Measurements from ENCODE around the gene MSANTD3. TPM values are rescaled to one million over a fixed set of nuclear protein-coding genes. Genes with fewer than 3 reads are reported as not detected.

Gene MSANTD3
- total and polyA plus RNA-seq, 9 donors: 8.1 to 16.1 (median 14.7) TPM

DNA sequence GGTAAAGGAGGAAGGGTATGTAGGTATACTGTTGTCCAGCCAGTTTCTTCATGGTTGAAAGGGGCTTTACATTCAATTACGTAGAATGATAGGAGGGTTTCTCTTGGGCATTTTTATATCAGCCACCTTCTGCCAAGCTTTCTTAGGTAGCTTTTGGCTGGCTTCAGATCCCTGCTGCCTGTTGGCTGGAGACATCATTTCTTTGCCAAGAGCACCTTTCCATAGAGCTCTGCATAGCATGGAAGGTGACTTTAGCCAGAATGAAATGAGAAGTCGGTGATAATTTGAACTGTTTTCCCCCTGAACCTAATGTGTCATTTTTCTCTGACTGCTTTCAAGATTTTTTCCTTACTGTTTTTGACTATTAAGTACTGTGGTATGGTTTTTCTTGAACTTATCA, 72.9 kb downstream of the MSANTD3 start:
- intact Hi-C loops (cut with DNase I): no loop called here
- no peak overlapping the region for H3K4me3 ChIP-seq
- H3K9me3 ChIP-seq: no peaks in the 10 kb centered on the region
- TF ChIP-seq EP300 (IDR thresholded peaks at IDR 0.05) (no peak), POLR2A (IDR thresholded peaks at IDR 0.05) (no peak)
- TF ChIP-seq, protein P1, sequence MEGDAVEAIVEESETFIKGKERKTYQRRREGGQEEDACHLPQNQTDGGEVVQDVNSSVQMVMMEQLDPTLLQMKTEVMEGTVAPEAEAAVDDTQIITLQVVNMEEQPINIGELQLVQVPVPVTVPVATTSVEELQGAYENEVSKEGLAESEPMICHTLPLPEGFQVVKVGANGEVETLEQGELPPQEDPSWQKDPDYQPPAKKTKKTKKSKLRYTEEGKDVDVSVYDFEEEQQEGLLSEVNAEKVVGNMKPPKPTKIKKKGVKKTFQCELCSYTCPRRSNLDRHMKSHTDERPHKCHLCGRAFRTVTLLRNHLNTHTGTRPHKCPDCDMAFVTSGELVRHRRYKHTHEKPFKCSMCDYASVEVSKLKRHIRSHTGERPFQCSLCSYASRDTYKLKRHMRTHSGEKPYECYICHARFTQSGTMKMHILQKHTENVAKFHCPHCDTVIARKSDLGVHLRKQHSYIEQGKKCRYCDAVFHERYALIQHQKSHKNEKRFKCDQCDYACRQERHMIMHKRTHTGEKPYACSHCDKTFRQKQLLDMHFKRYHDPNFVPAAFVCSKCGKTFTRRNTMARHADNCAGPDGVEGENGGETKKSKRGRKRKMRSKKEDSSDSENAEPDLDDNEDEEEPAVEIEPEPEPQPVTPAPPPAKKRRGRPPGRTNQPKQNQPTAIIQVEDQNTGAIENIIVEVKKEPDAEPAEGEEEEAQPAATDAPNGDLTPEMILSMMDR (IDR thresholded peaks at IDR 0.05): no peak
- no peak overlapping the region for H3K27ac ChIP-seq
- WGBS, 3 donors: 42 to 94% (median 93%) methylated on average over 2 of the region's 2 CpGs
- DNase-seq: no peak
- no peaks in the 10 kb centered on the region for H3K36me3 ChIP-seq
- no peaks in the 10 kb centered on the region for H3K4me1 ChIP-seq (ENCODE audit: insufficient read depth)
- no peaks in the 10 kb centered on the region for H3K27me3 ChIP-seq

Other genes with a start within 250 kb of the MSANTD3 start
- 10 to 100 TPM; 16.4 to 22.6 (median 17.8) TPM for gene TEX10, start 74.2 kb upstream of the MSANTD3 start, total RNA-seq
- 10 to 100 TPM; 11.3 to 15.9 TPM for gene TEX10, start 74.2 kb upstream of the MSANTD3 start, polyA plus RNA-seq
- gene TMEFF1, start 46.0 kb downstream of the MSANTD3 start, total RNA-seq: 1 to 10 TPM in 1 of 7 donors, under 1 TPM in 4, not detected in 2; 0.74 to 1.2 (median 0.94) TPM
- under 1 TPM; 0.10 to 0.57 TPM for gene TMEFF1, start 46.0 kb downstream of the MSANTD3 start, polyA plus RNA-seq
- gene CAVIN4, start 150.9 kb downstream of the MSANTD3 start, total RNA-seq: under 1 TPM in 6 of 7 donors, not detected in 1; 0.20 to 0.46 (median 0.24) TPM
- under 1 TPM; 0.13 to 0.30 TPM for gene CAVIN4, start 150.9 kb downstream of the MSANTD3 start, polyA plus RNA-seq

Measured in ovary (tissue), 9 donors.